ENCODE measurements around the gene HHEX.
A peak's percentile ranks its signal among the peaks of the same experiment; 100 is the strongest.
"Not testable (repeated sequence)": the region's sequence is repeated elsewhere in the genome, so short reads cannot be mapped to it uniquely, and the experiment has no call there.

HHEX gene

DNA sequence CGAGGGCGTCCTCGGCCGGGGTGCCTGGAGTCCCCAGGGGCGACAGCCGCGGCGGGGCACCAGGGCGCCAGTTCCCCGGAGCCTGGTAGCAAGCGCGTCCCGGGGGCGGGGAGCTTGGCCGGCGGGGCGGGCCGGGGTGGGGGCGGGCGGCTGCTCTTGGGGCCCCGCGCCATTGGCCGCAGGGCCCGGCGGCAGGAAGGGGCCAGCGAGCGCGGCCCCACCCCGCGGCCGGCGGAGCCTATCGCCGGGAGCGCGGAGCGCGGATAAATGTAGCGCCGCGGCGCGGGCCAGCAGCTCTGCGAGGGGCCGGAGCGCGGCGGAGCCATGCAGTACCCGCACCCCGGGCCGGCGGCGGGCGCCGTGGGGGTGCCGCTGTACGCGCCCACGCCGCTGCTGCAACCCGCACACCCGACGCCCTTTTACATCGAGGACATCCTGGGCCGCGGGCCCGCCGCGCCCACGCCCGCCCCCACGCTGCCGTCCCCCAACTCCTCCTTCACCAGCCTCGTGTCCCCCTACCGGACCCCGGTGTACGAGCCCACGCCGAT, at the start of gene HHEX:
TSS of gene HHEX (plus strand) at position 293 of the 548 bp plus-strand sequence. CDS start at position 325, 32 bp downstream.
- DNase-seq: peak in 1 of 2 donors; percentile 11

DNA sequence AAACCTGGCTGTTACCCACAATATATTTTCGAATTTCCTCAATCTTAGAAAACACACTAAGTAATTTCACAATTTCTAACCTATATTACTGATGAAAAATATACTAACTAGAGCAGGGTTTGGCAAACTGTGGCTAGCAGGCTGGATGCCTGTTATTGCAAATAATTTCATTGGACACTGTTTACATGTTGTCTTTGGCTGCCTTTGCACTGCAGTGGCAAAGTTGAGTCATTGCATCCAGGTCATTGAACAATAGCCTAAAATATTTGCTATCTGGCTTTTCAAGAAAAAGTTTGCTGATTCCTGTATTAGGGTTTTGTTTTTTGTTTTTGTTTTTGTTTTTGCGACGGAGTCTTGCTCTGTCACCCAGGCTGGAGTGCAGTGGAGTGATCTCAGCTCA, 49.6 kb upstream of the HHEX start:
- DNase-seq: no peak

DNA sequence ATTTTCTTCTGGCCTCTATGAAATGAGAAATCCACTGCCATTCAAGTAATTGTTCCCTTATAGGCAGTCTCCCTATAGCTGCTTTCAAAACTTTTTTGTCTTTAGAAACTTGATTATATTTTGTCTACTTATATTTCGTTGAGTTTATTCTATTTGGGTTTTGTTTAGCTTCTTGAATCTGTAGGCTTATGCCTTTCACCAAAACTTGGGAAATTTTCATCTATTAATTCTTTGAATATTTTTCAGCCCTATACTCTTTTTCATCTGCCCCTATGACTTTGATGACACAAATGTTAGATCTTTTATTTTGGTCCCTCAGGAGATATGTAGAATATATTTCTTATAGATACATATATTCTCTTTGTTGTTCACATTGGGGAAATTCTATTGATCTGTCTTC, 48.3 kb upstream of the HHEX start:
- DNase-seq: no peak

DNA sequence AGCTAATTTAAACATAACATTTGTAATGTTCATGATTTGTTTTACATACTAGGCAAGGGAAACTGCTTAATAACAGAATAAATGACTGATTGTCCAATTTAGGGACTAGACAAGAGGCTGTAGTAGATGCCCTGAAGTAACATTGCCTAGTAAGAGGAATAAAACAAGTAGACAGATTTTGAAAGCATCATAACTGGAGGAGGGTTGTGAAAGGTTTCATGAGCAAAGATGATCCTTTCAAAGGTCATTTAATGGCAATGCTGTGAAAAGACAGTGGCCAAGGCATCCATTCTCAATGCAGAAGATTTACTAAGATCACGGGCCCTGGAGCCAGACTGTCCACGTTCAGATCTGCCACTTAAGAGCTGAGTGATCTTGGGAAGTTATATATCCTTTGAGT, 44.8 kb upstream of the HHEX start:
- no peak for DNase-seq

DNA sequence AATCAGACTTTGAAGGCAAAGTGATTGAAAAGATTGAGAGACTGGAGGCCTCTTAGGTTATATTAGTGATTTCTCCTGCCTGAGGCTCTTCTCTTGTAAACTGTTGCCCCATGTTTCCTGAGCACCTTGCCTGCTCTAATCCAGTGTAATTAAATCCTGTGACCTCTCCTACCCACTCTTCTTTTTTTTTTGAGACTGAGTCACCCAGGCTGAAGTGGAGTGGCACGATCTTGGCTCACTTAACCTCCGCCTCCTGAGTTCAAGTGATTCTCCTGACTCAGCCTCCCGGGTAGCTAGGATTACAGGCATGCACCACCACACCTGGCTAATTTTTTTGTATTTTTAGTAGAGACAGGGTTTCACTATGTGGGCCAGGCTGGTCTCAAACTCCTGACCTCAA, 38.9 kb upstream of the HHEX start:
- not testable (repeated sequence) for DNase-seq

DNA sequence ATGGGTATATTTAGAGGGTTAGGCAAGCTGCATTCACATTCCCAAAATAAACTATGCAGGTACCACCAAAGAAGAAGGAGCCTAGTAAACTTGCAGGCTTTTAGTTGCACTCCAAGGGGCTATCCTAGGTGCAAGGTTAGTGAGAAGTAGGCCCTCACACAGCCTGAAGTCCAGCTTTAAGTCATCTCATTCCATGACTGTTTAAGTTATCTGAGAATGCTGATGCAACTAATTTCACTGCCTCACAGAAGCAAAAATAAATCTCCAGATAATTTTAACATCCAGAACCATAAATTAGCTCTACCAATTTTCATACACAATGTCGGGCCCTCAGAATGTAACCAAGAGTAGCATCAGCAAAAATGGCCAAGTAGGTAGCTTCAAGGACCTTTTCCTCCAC, 34.3 kb upstream of the HHEX start:
- no peak for DNase-seq

DNA sequence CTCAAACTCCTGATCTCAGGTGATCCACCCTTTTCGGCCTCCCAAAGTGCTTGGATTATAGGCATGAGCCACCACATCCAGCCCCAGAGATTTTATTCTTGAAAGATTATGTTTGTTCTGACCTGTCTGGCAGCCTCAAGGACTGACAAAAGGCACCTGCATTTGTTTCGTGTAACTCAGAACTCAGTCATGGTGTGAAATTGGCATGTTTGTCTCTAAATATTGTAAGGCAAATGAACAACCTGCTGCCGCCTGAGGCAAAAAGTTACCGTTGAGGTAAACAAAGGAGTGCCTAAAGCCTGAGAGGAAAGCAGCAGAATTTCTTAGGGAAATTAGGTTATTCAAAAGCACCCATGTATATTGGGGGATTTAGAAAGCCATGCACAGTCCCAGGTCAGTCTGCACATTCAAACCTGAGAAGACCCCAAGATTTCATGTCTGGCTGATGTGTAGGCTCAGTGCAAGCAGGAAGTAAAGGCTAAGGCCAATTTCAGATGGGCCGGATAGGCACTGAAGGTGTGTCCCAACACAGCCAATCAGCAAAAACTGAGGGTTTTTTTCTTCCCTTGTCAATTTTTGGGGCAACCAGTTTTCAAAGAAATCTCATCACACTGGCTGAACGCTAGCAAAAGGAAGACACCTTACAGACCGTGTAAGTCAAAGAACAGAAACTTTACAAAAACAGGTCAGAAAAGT, 33.3 kb upstream of the HHEX start:
- DNase-seq: no peak

DNA sequence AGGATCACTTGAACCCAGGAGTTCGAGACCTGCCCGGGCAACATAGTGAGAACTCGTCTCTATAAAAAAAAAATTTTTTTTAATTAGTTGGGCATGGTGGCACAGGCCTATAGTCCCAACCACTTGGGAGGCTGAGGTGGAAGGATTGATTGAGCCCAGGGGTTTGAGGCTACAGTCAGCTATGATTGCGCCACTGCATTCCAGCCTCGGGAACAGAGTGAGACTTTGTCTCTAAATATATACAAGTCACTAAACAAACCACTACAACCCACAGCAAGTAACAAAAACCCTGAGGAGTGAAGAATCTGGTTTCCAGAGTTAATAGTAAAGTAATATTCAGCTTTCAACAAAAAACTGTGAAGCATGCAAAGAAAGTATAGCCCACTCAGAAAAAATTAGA, 32.7 kb upstream of the HHEX start:
- no peak for DNase-seq

DNA sequence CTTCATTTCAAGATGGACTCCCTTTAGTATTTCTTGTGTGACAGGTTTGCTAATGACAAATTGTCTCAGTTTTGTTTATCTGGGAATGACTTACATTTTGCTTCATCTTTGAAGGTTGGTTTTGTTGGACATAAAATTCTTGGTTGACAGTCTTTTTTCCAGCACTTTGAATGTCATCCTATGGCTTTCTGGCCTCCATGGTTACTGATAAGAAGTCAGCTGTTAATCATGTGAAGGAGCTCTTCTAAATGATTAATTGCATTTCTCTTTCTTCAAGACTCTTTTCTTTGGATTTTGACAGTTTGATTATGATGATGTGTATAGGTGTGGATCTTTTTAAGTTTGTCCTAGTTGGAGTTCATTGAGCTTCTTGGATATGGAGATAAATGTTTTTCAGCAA, 26.9 kb upstream of the HHEX start:
- DNase-seq: no peak

DNA sequence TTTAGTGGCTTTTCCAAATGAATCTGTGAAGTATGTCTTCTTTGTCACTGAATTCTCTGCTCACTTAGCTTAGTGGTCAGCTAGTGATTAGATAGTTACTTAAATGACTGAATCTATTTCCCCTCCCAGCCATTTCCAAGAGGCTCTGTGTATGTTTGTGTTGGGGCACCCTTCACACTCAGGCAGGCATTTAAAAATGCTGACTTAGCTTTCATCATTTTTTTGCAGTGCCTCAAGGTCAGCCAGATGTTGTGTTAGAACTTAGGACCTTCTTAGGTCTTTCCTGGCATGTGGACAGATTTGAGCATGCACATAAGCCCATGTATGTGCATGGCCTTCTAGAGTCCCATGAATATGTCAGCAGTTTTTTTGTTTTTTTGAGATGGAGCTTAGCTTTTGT, 25.4 kb upstream of the HHEX start:
- no peak for DNase-seq

DNA sequence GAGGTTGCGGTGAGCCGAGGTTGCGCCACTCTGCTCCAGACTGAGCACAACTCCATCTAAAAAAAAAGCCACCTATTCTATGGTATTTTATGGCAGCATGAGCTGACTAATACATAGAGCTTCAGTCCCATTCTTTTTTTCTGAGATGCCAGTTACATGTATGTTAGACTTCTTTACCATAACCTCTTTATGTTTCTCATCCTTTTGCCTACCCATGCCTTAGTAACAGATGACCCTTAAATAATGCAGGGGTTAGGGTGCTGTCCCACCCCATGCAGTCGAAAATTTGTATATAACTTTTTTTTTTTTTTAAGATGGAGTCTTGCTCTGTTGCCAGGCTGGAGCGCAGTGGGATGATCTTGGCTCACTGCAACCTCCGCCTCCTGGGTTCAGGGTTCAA, 22.7 kb upstream of the HHEX start:
- no peak for DNase-seq

DNA sequence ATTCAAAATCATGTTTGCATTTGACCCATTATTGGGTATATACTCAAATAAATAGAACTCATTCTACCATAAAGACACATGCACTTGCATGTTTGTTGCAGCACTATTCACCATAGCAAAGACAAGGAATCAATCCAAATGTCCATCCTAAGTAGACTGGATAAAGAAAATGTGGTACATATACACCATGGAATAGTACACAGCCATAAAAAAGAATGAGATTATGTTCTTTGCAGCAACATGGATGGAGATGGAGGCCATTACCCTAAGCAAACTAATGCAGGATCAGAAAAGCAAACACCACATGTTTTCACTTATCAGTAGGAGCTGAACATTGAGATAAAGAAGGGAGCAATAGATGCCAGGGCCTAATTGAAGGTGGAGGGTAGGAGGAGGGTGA, 12.0 kb upstream of the HHEX start:
- DNase-seq: no peak

DNA sequence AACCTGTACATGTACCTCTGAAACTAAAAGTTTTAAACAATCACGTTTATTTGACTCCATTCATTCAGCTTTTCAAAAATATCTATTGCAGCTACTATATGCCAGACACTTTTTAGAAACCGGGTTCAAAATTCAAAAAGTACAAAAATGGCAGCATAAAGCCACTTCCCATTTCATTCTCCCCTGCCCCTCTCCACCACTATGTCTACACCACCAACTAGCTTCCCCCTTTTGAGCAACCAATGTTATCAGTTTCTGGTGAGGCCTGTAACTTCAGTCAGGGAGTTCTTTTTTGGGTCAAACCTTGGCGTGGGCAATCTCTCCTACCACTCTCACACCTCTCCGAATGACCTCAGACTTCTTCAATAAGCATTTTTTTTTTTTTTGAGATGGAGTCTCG, 11.5 kb upstream of the HHEX start:
- DNase-seq: no peak

DNA sequence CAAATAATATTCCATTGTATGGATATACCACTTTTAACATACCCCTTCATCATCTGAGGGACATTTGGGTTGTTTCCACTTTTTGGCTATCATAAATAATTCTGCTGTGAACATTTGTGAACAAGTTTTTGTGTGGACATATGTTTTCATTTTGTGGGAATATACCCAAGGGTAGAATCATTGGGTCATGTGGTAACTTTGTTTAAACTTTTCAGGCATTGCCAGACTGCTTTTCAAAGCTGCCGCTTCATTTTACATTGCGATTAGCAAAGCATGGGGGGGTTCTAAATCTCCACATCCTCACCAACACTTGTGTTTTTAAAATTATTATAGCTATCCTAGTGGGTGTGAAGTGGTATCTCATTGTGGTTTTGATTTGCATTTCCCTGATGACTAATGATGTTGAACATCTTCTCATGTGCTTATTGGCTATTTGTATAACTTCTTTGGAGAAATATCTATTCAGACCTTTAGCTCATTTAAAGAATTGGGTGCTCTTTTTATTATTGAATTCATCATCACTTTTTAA, 8.4 kb upstream of the HHEX start:
- no peak for DNase-seq

DNA sequence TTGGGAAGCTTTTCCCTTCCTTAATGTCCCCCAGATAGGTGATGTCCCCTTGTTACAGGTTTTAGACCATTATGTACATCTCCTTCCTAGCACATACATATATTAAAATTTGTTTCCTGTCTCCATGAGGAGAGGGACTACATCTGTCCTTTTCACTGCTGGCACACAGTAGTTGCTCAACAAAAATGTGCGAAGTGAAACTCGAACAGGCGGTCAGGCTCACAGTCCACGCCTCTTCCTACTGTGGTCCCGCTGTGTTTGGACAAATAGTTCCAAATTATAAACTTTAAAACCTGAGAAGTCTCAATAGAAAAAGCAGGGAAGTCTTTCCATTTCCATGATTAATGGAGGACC, 1.2 kb upstream of the HHEX start:
- DNase-seq: no peak

DNA sequence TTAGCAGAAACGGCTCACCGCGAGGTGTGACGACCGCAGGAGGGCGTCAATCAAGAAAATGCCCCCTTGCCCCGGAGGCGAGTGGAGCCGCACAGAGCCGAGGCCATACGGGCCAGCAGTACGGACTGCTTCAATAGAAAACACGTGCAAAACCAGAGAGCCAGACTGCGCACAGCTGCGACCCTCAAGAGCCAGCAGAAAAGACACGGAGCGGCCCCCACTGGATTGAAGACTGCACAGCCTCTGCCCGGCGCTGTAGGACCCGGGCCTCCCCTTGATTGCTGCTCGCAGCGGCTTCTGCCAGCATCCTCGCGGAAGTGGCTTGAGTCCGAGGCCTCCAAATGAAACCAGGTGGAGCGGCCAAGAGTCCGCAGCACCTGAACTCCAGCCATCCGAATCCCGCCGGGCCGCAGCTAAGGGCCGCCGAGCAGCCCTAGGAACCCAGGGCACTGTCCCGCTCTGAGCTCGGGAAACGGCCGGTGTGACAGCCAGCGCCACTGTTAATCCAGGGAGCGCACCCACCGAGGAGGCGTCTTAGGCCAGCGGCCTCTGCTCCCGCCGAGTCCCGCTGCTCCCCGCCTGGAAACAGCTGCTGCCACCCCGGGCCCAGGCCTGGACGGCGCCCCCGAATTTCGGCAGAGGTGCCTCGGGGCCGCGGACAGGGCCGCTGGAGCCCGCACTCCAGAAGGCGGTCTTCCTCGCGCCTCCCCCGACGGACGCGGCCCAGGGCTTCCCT, 660 bp upstream of the HHEX start:
- DNase-seq: no peak

DNA sequence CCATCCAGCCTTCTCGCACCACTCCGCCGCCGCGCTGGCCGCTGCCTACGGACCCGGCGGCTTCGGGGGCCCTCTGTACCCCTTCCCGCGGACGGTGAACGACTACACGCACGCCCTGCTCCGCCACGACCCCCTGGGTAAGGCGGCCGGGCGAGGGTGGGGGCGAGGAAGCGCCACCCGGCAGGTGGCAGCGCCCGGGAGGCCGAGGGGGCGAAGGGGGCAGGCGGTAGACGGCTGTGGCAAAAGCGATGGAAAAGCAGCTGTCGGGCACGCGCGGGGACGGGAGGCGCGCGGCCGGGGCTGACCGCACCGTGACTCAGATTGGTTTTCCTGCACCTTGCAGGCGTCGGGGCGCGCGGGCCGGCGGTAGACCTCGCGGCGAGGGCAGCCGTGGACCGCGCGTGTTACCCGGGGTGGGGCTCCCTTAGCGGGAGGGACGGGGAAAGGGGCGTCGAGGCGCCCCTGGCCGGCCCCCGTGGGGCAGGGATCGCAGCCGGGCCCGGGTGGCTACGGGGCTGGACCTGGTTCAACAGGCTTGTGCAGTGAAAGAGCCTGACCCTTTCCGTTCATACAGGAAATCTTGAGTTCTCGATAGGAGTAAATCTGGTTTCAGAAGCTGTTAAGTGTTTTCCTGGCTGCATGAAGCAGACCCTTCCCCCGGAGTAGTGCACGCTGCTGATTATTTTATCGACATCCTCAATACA, 608 bp downstream of the HHEX start:
- DNase-seq: peak; percentile 40 to 55

DNA sequence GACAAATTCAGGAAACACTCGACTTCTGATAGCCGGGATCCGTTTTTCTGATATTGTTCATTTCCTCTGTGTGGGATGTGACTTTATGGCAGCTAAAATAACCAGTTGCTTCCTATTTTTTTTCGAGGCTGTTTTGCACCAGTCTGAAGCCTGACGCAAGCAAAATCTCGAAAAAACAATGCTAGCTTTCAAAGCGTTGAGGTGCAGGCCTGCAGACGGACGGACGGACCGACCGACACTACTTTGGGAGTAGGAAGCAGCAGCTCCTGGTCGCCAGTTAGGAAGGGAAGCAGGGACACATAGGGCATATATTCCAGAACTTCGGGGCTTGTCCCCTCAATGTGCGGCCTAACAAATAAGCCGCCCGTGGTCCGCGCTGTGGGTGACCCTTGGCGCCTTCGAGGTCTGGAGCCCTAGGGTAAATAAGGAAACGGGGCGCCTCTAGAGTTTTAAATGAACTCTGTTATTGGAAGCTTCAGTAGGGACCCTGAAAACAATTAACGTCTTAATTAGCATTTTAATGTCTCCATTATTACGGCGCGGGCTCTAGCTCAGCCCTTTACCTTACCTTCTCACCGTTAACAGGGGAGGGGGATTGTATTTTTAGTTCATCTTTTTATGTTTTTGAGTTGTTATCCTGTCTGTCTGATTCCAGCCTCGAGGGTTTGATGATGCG, 1.3 kb downstream of the HHEX start:
- no peak for DNase-seq

DNA sequence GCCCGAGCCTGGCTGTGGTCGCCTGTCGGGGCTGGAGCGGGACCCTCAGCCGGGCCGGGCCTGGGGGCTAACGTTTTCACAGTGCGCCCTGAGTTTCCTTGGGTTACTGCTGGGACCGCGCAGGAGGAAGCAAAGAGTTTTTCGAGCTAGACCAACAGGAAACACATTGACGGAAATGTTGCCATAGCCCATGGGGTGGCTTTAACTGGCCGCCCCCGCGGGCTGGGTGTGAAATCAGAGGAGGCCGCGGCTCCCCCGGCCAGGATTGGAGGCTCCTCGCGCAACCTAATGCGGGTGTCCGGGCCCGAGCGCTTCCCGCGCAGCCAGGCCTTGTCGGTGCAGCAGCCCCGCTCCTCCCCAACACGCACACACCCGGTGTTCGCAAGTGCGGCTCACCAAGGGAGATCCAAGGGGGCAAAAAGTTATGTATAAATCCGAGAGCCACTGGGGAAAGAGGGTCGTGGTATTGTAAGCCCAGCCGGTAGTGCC, 1.9 kb downstream of the HHEX start:
- no peak for DNase-seq

DNA sequence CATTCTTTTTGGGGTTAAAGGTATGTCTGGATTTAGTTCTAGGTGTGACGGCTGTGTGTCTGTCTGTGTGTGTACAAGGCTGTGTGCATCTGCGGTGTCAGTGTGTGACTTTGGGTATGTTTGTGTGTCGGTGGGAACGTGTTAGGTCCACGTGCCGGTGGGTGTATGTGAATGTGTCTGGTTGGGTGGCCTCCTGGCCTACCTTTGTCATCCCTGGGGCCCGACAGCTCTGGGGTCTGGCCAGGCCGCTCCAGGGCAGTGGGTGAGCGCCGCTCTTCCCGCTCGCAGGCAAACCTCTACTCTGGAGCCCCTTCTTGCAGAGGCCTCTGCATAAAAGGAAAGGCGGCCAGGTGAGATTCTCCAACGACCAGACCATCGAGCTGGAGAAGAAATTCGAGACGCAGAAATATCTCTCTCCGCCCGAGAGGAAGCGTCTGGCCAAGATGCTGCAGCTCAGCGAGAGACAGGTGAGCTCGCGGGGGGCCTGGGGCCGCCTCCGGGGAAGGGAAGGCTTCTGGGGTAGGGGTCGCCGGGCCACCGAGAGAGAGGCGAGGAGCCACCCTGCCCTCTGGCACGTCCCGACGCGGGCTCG, 2.4 kb downstream of the HHEX start:
- DNase-seq: no peak

DNA sequence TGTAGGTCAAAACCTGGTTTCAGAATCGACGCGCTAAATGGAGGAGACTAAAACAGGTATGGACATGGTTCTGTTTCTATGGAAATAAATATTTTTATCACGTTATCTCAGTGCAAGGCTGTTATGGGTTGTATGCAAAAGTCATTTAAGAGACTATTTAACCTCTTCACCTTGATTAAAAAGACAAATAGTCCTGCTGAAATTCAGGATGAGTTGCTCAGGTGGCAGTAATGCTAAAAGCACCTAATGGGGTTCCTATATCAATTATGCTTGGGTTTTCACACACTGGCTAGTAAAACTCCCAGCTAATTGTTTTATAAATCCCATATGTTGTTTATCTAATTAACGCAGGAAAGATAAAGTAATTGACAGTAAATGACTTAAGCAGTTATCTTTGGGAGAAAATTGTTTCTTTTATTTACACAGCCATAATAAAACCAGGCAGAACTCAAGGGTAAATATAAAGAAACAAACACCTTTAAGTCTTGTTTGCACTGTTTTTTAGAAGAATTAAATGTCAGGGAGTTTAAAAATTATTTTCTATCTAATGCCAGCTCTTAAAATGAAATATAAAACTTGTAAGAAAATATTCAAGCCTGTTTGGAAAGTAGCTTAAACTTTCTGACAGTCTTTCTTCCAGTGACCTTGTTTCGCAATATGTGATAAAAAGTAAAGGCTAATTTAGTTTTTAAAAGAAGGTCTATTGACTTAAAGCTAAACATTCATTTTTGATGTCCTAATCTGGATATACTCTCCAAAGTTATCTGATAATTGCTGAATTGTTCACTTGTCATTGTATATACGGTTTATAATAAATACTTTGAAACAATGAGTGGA, 3.2 kb downstream of the HHEX start:
- DNase-seq: no peak

DNA sequence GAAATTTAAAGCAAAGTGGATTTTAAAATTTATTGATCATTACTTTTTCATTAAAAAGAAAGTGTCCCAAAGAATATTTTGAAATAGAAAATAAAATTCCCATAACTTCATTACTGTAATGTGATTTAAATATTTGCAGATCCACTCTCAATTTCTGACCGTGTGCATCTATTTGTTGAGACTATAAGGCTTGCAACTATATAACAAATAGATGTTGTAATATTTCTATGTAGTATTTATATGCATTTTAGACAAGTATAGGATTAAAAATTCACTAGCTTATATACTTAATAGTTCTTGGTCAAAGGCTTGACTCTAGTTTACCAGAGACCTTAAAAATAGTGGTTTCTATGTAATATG, 3.8 kb downstream of the HHEX start:
- no peak for DNase-seq
